Tibial nerve (tissue), 4 donors: Measurements from ENCODE around the gene DAND5.

Experiments used
- EP300 ChIP-seq, 2 donors: sonication (generic); formaldehyde crosslinking; IDR thresholded peaks; one replicate each; pipeline ENCODE4 v1.6.1; 2017; ENCODE audit warnings: antibody characterized with exemption in 2 of 2, mild to moderate bottlenecking in 1 of 2
- POLR2A ChIP-seq, 2 donors: fragments of 450-650 bp; IDR thresholded peaks; one replicate each; pipeline ENCODE4 v1.6.1; 2017; ENCODE audit warnings: antibody characterized with exemption in 2 of 2, mild to moderate bottlenecking in 2 of 2, moderate library complexity in 2 of 2
- TF ChIP-seq, protein P1 (sequence below), 5 experiments: fragments of 200-600 bp in 3 of 5; fragments of 450-650 bp in 2 of 5; sonication (generic) in 3 of 5; IDR thresholded peaks; one replicate each; pipeline ENCODE4 v1.5.1; 2016 to 2019; ENCODE audit warnings: antibody characterized with exemption in 5 of 5, mild to moderate bottlenecking in 3 of 5, moderate library complexity in 2 of 5

DNA sequence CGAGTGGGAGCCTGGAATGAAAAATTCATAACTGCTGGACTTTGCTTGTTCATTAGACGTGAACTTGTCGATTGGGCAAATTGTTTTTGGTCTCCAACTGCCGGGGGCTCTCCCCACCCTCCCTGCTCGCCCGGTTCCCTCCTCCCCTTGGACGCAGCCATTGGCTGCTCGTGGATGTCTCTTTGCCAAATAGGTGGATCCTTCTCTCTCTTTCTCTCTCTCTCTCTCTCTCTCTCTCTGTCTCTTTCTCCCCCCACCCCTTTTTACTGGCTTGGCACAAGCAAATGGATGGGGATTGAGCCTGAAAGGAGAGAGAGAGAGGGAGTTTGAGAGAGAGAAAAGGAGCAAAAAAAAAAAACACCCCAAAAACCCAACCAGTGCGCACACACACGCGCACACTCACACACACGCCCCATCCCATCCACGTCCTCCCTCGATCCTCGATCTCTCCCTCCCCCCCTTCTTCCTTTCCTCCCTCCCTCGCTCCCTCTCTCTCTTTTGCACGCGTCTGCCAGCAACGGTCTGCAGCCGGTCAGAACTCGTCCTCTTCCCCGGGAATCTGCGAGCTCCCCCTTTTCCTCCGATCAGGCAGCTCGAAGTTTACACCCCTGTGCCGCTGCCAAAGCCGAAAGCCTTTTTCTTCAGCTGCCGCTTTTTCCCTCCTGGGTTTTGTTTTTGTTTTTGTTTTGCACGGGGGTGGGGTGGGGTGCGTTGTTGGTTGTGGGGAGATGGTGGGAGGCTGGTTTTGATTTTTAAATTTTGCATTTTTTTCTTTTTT lies 53.7 kb downstream of the DAND5 start:
- TF ChIP-seq, protein P1, sequence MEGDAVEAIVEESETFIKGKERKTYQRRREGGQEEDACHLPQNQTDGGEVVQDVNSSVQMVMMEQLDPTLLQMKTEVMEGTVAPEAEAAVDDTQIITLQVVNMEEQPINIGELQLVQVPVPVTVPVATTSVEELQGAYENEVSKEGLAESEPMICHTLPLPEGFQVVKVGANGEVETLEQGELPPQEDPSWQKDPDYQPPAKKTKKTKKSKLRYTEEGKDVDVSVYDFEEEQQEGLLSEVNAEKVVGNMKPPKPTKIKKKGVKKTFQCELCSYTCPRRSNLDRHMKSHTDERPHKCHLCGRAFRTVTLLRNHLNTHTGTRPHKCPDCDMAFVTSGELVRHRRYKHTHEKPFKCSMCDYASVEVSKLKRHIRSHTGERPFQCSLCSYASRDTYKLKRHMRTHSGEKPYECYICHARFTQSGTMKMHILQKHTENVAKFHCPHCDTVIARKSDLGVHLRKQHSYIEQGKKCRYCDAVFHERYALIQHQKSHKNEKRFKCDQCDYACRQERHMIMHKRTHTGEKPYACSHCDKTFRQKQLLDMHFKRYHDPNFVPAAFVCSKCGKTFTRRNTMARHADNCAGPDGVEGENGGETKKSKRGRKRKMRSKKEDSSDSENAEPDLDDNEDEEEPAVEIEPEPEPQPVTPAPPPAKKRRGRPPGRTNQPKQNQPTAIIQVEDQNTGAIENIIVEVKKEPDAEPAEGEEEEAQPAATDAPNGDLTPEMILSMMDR (IDR thresholded peaks at IDR 0.05): peak in 3 of 5 experiments; percentile 33 to 62 (median 40)
- peak in 1 of 2 donors; percentile 86 for TF ChIP-seq EP300 (IDR thresholded peaks at IDR 0.05)
- no peak for TF ChIP-seq POLR2A (IDR thresholded peaks at IDR 0.05)
